Hippocampal formation (tissue), 2 donors: ENCODE data around the gene STX16.
"Not testable (repeated sequence)": the region's sequence is repeated elsewhere in the genome, so short reads cannot be mapped to it uniquely, and the experiment has no call there.

ENCODE experiments used
- DNase-seq, 2 donors: peaks; one replicate each; lab custom pipeline; 2025; lab: John Stamatoyannopoulos, UW

The STX16 gene

GRCh38 chr20:58722877-58723627 is 72.0 kb downstream of the STX16 start:
- no peak for DNase-seq

- DNase-seq = no peak
Measured at GRCh38 chr20:58723628-58723984, 72.5 kb downstream of the STX16 start.

- DNase-seq = not testable (repeated sequence)
Measured at GRCh38 chr20:58726156-58726555, 75.1 kb downstream of the STX16 start.
